Measurements from ENCODE around the gene ZNF823. TPM values are rescaled to one million over a fixed set of nuclear protein-coding genes. Genes with fewer than 3 reads are reported as not detected.

ZNF823 gene
- total and polyA plus RNA-seq, 2 experiments from 2014 or later = 1.9 to 7.2 TPM

DNA sequence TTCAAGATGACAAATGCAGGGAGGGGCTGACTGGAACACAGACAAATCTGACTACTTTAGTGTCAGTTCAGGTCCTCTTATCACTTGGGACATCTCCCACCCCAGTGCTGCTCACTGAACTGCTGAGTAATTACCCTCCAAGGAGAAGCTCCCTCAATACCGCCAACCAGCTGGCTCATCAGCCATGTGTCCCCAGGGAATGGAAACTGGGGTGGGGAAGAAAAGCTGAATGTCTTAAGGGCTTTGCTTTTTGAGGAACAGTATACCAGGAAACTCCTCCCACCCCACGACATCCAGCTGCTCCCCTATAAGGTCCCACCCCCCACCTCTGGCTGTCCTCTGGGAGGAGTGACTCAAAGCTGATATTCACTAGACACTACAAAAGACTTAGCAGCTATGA is 2.0 kb downstream of the ZNF823 start:
- DNase-seq = peak; percentile 81
- Histone ChIP-seq H3K4me3 (peak overlapping the region; percentile 82; the same call in 1 of the 2 replicates), H3K27me3 (replicated peaks; ENCODE audit: insufficient read depth) (no peaks in the 10 kb centered on the region), H3K27ac (peak overlapping the region; percentile 35), H3K9me2 (ENCODE audit: insufficient read depth) (no peaks in the 10 kb centered on the region), H3K4me1 (ENCODE audit: insufficient read depth) (peaks cover 21% of the 10 kb centered on the region), H3F3A (ENCODE audit: insufficient read depth) (peaks cover 16% of the 10 kb centered on the region; the same call in 1 of the 2 replicates), H4K20me1 (ENCODE audit: insufficient read depth) (no peaks in the 10 kb centered on the region), H3K4me2 (ENCODE audit: unreplicated experiment) (peak overlapping the region; percentile 54), H3K9ac (no peak overlapping the region), H3K79me2 (ENCODE audit: insufficient read depth) (peaks cover 51% of the 10 kb centered on the region), H2AFZ (no peak overlapping the region), H3K9me3 (ENCODE audit: low read depth) (no peaks in the 10 kb centered on the region), H3K36me3 (ENCODE audit: low read depth) (no peaks in the 10 kb centered on the region)
- TF ChIP-seq EZH2 (IDR thresholded peaks at IDR 0.05; ENCODE audit: insufficient read depth, poor library complexity, severe bottlenecking) (no peak), EZH2phosphoT487 (IDR thresholded peaks at IDR 0.05; ENCODE audit: insufficient read depth, low read depth) (no peak)
- in situ Hi-C loops (cut with MboI) = no loop called here
- WGBS, 2 experiments (ENCODE audit: low coverage in 1 of 2, low lambda C conversion rate in 2 of 2, missing lambda C conversion rate in 2 of 2) = 6 to 17% methylated on average over 2 of the region's 2 CpGs

DNA sequence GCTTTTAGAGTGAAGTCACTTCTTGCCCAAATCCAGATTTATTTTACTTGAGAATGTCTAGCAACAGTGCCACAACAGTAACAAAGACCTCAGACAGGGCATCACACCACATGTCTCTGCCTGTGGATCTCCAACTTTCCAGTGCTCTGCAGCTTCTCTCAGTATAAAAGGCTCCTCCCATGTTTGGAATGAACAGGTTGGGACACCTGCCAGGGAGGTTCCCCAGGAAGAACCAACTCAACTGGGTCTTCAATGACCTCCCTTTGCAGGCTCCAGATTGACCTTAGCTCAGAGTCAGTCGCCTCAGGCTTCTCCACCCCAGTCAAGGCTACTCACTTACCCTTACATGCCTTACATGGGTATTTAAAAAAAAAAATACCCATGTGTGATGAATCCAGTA is 3.4 kb downstream of the ZNF823 start:
- H3K9me3 ChIP-seq (ENCODE audit: low read depth) = no peaks in the 10 kb centered on the region
- DNase-seq = peak; percentile 3
- H3K4me3 ChIP-seq = no peak overlapping the region
- no peaks in the 10 kb centered on the region for H4K20me1 ChIP-seq (ENCODE audit: insufficient read depth)
- no peaks in the 10 kb centered on the region for H3K27me3 ChIP-seq (replicated peaks; ENCODE audit: insufficient read depth)
- H3K27ac ChIP-seq = no peak overlapping the region
- peaks cover 16% of the 10 kb centered on the region; the same call in 1 of the 2 replicates for H3F3A ChIP-seq (ENCODE audit: insufficient read depth)
- no peak overlapping the region for H3K4me2 ChIP-seq (ENCODE audit: unreplicated experiment)
- in situ Hi-C loops (cut with MboI) = no loop called here
- peaks cover 64% of the 10 kb centered on the region for H3K79me2 ChIP-seq (ENCODE audit: insufficient read depth)
- no peaks in the 10 kb centered on the region for H3K36me3 ChIP-seq (ENCODE audit: low read depth)
- 95 to 100% methylated on average over 1 of the region's 1 CpG for WGBS, 2 experiments (ENCODE audit: low coverage in 1 of 2, low lambda C conversion rate in 2 of 2, missing lambda C conversion rate in 2 of 2)
- TF ChIP-seq EZH2phosphoT487 (IDR thresholded peaks at IDR 0.05; ENCODE audit: insufficient read depth, low read depth) (no peak), EZH2 (IDR thresholded peaks at IDR 0.05; ENCODE audit: insufficient read depth, poor library complexity, severe bottlenecking) (no peak)
- H3K9ac ChIP-seq = no peak overlapping the region
- H3K4me1 ChIP-seq (ENCODE audit: insufficient read depth) = peaks cover 21% of the 10 kb centered on the region
- no peak overlapping the region for H2AFZ ChIP-seq
- no peaks in the 10 kb centered on the region for H3K9me2 ChIP-seq (ENCODE audit: insufficient read depth)

GRCh38 chr19:11729586-11729985 is 9.2 kb downstream of the ZNF823 start:
- Histone ChIP-seq H3K36me3 (ENCODE audit: low read depth) (peaks cover 9% of the 10 kb centered on the region; the same call in 1 of the 2 replicates), H3K79me2 (ENCODE audit: insufficient read depth) (peaks cover 65% of the 10 kb centered on the region), H3K4me3 (no peak overlapping the region), H3K27ac (no peak overlapping the region), H3K4me1 (ENCODE audit: insufficient read depth) (peaks cover 3% of the 10 kb centered on the region; the same call in 1 of the 2 replicates), H4K20me1 (ENCODE audit: insufficient read depth) (no peaks in the 10 kb centered on the region), H3K9ac (no peak overlapping the region), H3F3A (ENCODE audit: insufficient read depth) (no peaks in the 10 kb centered on the region), H3K27me3 (replicated peaks; ENCODE audit: insufficient read depth) (no peaks in the 10 kb centered on the region), H2AFZ (no peak overlapping the region), H3K9me3 (ENCODE audit: low read depth) (no peaks in the 10 kb centered on the region), H3K9me2 (ENCODE audit: insufficient read depth) (no peaks in the 10 kb centered on the region), H3K4me2 (ENCODE audit: unreplicated experiment) (no peak overlapping the region)
- in situ Hi-C loops (cut with MboI) = no loop called here
- TF ChIP-seq EZH2phosphoT487 (IDR thresholded peaks at IDR 0.05; ENCODE audit: insufficient read depth, low read depth) = no peak
- no peak for TF ChIP-seq EZH2 (IDR thresholded peaks at IDR 0.05; ENCODE audit: insufficient read depth, poor library complexity, severe bottlenecking)
- DNase-seq = no peak
- 96 to 98% methylated on average over 4 of the region's 4 CpGs for WGBS, 2 experiments (ENCODE audit: low coverage in 1 of 2, low lambda C conversion rate in 2 of 2, missing lambda C conversion rate in 2 of 2)

DNA sequence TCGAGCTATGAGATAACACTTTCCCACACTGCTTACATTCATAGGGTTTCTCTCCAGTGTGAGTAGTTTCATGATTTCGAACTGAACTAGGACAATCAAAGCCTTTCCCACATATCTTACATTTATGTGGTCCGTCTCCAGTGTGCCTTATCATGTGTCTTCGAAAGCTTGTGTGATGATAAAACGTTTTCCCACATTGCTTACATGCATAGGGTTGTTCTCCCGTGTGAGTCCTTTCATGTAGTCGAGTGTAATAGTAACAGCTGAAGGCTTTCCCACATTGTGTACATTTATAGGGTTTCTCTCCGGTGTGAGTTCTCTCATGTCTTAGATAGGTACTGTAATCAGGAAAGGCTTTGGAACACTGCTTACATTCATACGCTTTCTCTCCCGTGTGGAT is 16.3 kb downstream of the ZNF823 start:
- Histone ChIP-seq H3K4me3 (no peak overlapping the region), H3K4me2 (ENCODE audit: unreplicated experiment) (no peak overlapping the region), H3K36me3 (ENCODE audit: low read depth) (peaks cover 54% of the 10 kb centered on the region), H3K27ac (no peak overlapping the region), H2AFZ (no peak overlapping the region), H3K4me1 (ENCODE audit: insufficient read depth) (no peaks in the 10 kb centered on the region), H3K79me2 (ENCODE audit: insufficient read depth) (no peaks in the 10 kb centered on the region; the same call in 1 of the 2 replicates), H3F3A (ENCODE audit: insufficient read depth) (no peaks in the 10 kb centered on the region), H4K20me1 (ENCODE audit: insufficient read depth) (no peaks in the 10 kb centered on the region), H3K9ac (no peak overlapping the region), H3K9me2 (ENCODE audit: insufficient read depth) (no peaks in the 10 kb centered on the region), H3K27me3 (replicated peaks; ENCODE audit: insufficient read depth) (no peaks in the 10 kb centered on the region), H3K9me3 (ENCODE audit: low read depth) (no peaks in the 10 kb centered on the region)
- DNase-seq = peak; percentile 7
- no peak for TF ChIP-seq EZH2phosphoT487 (IDR thresholded peaks at IDR 0.05; ENCODE audit: insufficient read depth, low read depth)
- 98 to 99% methylated on average over 10 of the region's 10 CpGs for WGBS, 2 experiments (ENCODE audit: low coverage in 1 of 2, low lambda C conversion rate in 2 of 2, missing lambda C conversion rate in 2 of 2)
- in situ Hi-C loops (cut with MboI) = no loop called here

DNA sequence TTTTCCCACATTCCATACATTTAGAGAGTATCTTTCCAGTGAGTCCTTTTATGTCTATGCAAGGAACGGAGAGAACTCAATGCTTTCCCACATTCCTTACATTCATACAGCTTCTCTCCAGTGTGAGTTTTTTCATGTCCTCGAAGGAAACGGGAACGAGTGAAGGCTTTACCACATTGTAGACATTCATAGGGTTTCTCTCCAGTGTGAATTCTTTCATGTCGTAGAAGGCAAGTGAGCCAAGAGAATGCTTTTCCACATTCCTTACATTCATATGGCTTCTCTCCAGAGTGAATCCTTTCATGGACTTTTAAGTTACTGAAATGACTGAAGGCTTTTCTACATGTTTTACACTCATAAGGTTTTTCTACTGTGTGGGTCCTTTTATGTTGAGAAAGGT is 17.1 kb downstream of the ZNF823 start:
- Histone ChIP-seq H4K20me1 (ENCODE audit: insufficient read depth) (no peaks in the 10 kb centered on the region), H3K9me2 (ENCODE audit: insufficient read depth) (no peaks in the 10 kb centered on the region), H3K27me3 (replicated peaks; ENCODE audit: insufficient read depth) (no peaks in the 10 kb centered on the region), H3K4me1 (ENCODE audit: insufficient read depth) (no peaks in the 10 kb centered on the region), H3F3A (ENCODE audit: insufficient read depth) (no peaks in the 10 kb centered on the region), H3K79me2 (ENCODE audit: insufficient read depth) (no peaks in the 10 kb centered on the region; the same call in 1 of the 2 replicates), H3K4me2 (ENCODE audit: unreplicated experiment) (no peak overlapping the region), H3K9ac (no peak overlapping the region), H3K4me3 (no peak overlapping the region), H3K36me3 (ENCODE audit: low read depth) (peaks cover 54% of the 10 kb centered on the region), H3K9me3 (ENCODE audit: low read depth) (no peaks in the 10 kb centered on the region), H3K27ac (no peak overlapping the region), H2AFZ (no peak overlapping the region)
- TF ChIP-seq EZH2phosphoT487 (IDR thresholded peaks at IDR 0.05; ENCODE audit: insufficient read depth, low read depth) = no peak
- no peak for TF ChIP-seq EZH2 (IDR thresholded peaks at IDR 0.05; ENCODE audit: insufficient read depth, poor library complexity, severe bottlenecking)
- in situ Hi-C loops (cut with MboI) = no loop called here
- WGBS, 2 experiments (ENCODE audit: low coverage in 1 of 2, low lambda C conversion rate in 2 of 2, missing lambda C conversion rate in 2 of 2) = 95 to 99% methylated on average over 5 of the region's 5 CpGs
- no peak for DNase-seq

Measured in GM23248 (cell line).